PC-9 (cell line): ENCODE data around the gene TSPAN32.

Experiments used
- EZH2 ChIP-seq: fragments of 200-600 bp; sonication (generic); IDR thresholded peaks from 2 replicates; pipeline ENCODE4 v1.8.0; 2017; ENCODE audit warnings: antibody characterized with exemption, low read depth
- TF ChIP-seq, protein P1 (sequence below): fragments of 200-600 bp; sonication (generic); conservative IDR thresholded peaks from 2 replicates; pipeline ENCODE4 v1.6.1; 2017; ENCODE audit warnings: mixed run types, antibody characterized with exemption, mild to moderate bottlenecking, moderate library complexity

DNA sequence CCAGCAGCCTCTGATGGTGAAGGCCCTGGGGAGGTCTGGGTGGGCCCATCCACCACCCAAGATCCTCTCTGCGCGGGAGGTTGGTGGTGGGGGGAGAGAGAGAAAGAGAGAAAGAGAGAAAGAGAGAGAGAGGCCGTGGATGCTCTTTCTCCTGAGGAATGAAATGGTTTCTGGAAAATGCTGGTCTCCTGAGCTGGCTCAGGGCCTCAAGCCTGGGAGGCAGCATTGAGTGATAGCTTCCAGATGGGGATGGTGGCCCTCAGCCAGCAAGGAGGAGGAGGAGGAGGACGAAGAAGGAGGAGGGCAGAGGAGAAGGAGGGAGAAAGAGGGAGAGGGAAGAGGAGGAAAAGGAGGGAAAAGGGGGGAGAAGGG is 4.6 kb downstream of the TSPAN32 start:
- no peak for TF ChIP-seq EZH2
- TF ChIP-seq, protein P1, sequence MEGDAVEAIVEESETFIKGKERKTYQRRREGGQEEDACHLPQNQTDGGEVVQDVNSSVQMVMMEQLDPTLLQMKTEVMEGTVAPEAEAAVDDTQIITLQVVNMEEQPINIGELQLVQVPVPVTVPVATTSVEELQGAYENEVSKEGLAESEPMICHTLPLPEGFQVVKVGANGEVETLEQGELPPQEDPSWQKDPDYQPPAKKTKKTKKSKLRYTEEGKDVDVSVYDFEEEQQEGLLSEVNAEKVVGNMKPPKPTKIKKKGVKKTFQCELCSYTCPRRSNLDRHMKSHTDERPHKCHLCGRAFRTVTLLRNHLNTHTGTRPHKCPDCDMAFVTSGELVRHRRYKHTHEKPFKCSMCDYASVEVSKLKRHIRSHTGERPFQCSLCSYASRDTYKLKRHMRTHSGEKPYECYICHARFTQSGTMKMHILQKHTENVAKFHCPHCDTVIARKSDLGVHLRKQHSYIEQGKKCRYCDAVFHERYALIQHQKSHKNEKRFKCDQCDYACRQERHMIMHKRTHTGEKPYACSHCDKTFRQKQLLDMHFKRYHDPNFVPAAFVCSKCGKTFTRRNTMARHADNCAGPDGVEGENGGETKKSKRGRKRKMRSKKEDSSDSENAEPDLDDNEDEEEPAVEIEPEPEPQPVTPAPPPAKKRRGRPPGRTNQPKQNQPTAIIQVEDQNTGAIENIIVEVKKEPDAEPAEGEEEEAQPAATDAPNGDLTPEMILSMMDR, result no peak
